Inferior parietal cortex (tissue), 1 donor: ENCODE measurements around the gene ITGA4.

ENCODE experiments used
- DNase-seq: peaks from one replicate; pipeline ENCODE4 v3.0.0-alpha.2; 2016; ENCODE audit errors: extremely low spot score

The ITGA4 gene

DNA sequence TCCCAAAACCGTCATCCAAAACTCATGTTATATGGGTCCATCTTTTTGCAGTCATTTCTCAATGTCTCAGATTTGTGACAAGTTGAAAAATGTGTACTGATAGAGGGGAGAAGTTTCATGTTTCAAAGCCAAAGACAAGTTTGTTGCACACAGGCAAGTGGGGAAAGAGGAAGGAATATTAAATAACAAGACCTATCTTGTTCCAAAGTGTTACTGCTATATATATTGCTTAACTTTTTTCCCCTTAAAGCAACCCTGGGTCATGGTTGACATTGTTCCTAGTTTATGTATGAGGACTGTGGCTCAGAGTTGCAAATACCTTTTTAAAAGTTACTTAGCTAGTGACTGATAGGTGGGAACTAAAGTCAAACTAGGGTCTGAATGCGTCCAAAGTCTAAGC, 1.7 kb downstream of the ITGA4 start:
- DNase-seq, result no peak

DNA sequence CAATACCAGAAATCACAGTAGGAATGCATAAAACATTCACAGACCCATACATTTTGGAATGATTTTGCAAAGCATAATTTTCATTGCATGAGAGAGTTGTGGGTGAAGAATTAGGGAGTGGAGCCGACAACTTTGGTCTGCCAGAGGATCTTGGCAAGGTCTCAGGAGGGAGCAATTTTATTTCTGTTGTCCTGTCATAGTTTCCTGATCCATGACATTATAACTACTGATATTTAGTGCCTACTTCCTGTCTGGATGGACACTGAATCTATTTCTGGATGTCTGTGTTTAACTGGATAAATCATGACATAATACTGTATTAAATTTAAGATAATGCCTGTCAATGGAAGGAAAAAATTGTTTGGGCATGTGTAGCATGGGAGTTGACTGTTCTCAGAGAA, 2.4 kb downstream of the ITGA4 start:
- DNase-seq, result no peak

DNA sequence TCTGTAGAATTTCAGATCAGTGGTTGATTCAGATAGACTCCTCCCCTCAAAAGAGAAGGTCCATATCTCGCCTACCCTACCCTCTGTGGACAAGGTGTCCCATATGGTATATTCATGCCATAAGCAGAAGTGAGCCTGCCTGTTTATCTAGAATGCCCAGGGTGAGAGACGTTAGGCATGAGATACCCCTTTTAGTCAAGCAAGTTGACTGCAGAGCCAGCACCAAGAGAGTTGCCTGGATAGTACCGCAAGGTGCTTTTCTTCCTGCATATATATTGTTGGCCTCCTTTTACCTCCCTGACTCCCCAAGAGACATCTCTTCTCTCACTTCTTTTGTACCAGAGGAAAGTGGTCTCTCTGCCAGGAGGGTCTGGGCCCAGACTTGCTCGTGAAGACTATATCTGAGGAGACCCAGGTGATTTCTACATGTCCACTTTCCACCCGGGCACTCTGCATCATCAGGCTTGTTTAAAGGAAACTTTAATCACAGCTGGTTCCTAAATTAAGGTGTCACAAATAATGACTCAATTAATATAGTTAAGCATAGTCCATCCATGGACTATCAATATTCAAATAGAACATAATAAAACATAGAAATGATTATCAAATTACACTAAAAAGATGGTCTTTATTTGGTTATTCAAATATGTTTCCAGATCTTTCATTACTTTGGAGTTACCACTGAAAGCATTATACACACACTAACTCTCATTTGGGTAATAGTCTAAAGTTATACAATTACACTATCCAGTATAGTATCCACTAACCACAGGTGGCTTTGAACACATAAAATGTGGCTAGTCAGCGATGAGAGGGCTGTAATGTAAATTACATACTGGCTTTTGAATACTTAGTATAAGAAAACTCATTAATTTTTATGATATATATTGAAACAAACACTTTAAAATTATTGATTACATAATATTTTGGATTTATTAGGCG, 4.1 kb downstream of the ITGA4 start:
- DNase-seq, result no peak

DNA sequence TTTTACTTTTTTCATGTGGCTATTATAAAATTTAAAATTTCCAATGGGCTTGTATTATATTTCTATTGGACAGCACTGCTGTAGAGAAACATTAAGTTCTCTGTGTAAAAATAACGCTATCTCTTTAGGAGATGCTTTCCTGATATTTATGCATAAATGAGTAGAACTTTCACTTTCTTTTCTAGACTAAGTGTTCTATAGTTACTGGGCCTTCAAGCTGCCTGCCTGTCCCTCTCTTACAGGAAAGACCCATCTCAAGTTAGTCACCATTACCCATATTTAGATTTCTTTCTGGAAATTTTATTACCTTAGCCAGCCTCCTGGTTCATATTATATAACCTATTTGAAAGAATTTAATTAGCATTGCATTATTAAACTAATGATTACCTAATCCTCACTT, 4.8 kb downstream of the ITGA4 start:
- DNase-seq, result no peak

DNA sequence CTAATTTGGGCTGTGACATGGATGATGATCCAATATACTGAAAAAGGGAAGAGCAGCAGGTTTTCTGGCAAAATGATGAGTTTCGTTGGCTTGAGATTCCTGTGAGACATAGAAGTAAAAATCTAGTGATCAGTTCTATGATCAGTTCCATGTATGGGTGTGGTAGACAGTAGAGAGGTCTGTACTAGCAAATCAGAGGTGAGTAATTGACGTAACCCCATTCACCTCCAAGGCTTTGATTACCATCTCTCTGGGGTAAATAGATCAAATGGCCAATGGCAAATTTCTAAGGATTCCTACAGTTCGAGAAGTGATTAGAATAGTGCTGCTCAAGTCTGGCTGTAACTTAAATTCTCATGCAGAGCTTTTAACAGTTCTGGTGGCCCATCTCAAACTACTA, 6.4 kb downstream of the ITGA4 start:
- no peak for DNase-seq

DNA sequence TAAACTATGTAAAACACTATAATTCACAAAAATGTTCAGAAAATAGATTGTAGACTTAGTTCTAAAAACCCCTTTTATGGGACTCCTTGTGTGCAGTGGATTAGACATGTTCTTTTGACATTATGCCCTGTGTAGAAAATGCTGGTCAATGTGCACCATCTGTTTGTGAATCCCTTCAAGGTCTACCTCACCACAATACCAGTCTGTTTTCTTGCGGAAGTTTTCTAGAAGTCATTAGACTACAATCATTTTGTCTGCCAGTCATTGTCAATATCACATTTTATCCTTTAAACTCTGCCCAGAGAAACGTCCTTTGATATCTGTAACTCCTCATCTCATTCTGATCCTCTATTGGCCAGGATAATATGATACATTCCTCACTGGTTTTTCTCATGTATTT, 7.8 kb downstream of the ITGA4 start:
- DNase-seq, result no peak

DNA sequence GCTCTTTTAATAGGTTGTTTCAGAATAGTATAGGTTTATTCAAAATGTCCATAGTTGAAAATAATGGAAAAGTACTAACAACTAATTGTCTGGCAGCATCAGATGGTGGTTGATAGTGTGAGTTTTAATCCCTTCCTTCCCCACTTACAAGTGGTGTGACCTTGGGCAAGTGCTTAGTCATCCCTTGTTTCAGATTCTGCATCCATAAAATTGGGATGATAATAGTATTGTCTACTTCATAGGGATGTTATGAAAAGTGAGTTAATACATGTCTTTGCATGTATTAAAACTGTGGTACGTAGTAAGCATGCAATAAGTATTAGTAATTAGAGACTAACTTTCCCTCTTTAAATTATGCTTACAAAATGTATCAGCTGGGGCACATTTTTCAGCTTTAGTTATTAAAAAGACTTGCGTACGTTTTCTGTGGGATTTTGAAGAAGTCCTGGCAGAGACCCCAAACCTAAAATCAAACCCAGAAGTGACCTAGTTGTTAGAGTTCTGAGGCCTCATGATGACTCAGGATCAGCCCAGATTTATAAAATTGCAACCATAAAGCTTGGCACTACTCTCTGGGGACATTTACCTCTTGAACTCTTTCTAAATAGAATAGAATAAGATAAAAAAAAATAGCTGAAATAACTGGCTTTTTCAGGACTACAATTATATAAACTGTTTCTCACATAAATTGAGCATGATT, 8.6 kb downstream of the ITGA4 start:
- no peak for DNase-seq

DNA sequence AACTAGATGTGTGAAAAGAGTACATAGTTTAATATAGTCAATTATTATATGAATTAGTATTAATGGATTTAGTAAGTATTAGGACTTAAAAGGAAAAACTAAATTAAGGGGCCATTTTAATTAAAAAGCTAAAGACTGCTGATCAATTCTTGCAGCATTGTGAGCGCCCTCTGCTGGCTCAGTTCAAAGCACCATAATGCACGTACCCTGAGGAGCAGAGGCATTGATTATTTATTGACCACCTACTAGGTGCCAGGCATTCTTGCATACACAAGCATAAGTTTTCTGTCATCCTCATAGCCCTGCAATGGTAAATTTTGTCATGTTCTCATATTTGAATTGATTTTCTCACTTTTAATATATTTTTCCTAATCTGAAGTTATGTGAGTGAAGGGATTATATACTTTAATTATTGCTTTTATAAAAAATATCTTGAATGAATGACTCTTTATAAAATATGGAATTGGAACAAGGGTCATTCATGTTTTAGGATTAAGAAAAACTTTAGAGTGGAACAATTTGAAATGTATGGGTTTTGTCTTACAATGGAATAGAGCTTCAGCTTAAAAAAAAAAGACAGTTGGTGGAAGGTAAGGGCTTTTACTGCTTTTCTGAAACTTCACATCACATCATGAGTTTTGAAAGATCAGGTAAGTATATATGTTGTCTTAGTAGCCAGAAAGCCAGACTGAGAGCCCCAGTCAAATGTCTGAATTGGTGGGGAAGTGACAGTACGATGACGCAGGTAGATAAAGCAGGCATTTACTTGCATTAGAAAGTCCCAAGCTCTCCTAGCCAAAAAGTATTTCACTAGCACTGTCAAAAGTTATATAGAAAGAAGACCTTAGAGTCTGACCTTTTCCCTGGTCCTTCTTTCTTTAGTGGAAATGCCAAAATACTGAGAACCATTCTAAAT, 9.7 kb downstream of the ITGA4 start:
- peak; percentile 55 for DNase-seq

DNA sequence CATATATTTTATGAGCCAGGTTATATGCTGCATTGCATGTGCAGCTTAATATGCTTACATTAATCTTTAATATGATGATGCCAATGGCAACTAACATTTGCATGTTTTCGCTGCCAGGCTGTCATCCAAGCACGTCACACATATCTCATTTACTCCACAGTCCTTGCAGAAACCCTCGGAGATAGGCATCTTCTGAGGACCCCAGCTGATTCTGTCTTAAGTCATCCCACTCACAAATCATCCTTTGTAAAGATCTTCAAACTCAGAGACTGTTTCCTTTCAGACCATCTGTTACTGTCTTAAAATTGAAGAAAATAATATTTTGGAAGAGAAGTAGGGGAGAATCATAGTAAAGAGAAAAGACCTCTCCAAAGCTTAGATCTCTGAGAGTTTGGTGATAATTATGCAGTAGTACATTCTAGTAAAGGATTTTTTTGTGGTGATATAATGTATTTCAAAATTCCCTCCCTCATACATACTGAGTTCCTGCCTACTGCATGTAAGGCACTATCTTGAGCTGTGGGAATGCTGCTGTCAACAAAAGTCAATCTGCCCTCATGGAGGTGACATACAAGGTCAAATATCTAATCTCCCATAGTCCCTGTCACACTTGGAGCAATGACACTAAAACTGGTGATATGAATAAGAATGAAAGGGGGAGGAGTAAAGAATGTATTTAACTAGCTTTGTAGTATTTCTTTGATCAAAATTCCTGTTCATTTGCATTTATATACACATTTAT, 11.0 kb downstream of the ITGA4 start:
- no peak for DNase-seq

DNA sequence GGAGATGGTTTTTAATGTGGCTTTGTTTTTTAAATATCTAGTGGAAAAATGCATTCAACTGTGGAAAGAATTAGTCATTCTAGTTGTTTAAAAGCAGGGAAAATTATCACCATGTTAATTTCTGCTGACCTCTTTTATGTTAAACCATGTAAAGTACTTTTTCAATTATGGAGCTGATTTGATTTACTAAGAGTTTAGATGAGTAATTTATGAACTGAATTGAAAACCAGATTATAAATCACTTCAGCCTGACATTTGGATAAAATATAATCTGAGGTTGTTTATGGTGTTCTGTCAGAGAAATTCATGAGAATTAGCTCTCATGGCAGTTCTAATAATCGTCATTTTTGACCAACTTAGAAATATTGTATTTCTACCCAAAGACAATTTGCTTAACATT, 11.6 kb downstream of the ITGA4 start:
- DNase-seq, result no peak

DNA sequence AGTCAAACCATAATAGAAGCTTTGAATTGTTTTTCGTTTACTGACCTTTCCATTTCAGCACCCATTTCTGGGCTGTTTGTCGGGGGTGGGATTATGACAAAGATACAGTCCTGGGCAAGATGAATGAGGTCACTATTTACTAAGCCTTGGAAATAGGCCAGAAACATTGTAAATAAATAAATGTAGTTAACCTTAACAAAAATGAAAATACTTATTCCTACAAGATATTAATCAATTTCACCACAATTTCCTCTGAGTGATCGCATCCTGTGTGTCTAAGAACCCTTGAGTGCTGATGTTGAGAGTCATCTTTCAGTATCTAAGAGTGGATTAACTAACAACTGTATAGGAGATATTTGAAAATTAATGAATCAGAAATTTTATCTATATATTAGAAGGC, 14.0 kb downstream of the ITGA4 start:
- no peak for DNase-seq

DNA sequence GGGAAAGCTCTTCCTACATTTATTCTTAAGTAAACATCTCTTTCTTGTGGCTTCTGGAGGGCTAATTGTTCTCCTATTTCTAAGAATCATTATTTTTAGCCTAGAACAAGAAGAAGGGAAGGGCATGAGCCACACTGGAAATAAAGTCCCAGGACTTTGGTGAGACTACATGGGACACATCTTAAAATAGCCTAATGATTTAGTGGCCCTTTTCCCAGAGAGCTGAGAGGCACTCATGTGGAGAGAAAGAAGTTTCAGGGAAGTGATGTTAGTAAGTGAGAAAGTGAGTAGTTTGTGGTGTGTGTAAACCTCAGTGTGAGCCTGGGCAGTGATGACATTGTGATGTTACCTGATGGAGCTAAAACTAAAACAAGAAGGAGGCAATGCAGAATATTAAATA, 14.6 kb downstream of the ITGA4 start:
- DNase-seq, result no peak

DNA sequence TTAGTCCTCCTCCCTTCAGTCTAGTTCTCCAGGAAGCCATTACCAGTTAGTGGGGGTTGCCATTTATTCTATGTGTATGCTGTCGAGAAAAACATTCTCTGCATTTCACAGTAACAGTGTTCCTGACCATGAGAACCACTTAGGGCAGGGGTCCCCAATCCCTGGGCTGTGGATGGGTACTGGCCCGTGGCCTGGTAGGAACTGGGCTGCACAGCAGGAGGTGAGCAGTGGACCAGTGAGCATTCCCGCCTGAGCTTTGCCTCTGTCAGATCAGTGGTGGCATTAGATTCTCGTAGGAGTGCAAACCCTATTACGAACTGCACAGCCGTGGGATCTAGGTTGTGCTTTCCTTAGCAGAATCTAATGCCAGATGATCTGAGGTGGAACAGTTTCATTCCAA, 15.8 kb downstream of the ITGA4 start:
- DNase-seq, result no peak

DNA sequence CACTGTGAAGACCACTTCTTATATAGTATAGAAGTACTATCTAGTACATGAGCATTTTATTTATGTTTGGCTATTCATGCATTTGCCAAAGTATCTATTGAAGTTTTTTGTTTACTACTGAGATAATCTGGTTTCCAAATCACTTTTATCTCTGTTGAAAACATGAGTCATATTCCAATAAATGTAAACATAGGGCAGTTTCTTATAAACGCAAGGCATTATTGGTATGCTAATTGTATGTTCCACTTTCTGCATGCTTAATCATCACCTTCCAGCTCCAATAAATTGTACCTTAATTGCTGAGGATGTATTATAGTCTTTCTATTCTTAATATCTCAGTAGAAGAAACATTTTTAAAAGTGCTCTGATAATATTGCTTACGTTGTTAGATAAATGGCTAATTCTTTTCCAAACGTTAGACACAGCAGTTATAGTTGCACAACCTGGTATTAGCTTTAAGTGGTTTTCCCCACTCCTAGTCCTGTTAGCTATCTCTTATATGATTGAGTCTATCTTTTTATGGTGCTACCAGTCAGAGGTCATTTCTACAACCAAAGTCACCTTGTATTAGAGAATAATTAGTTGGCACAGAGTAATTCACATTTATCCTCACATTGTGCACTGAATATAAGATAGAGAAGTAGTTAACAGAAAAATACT, 17.2 kb downstream of the ITGA4 start:
- DNase-seq, result no peak

DNA sequence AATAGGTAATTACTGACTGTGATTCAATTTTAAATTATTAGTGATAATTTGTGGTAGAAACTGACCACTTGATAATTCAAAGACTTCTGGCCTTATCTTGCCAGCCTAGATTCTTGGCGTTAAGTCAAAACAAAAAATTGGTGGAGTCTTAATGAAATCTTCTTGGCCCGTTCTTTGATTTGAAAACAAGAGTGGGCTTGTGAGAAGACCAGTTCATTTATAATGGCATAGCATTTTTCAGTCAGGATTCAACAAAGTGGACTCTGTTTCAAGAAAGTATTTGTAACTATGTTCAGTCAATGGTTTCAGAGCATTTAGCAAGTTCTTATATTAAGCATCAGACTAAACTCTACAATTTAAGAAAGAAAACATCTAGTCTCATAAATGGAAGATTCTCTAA, 26.0 kb downstream of the ITGA4 start:
- DNase-seq, result no peak

DNA sequence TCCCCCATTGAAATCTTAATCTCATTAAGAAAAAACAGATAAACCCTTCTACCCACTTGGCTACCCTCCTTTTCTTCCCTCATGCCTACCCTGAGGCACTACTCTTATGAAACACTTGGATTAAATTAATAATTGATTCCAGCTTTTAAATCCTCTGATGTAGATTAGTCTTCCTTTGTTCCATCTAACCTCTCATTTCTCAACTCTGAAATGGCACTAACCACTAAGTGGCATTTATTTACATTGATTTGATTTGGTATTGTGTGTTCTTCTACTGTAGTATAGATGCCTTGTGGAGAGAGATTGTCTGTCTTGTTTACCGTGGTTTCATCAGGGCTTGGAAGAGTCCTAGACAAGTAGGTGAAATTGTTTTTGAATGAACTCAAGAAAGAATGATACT, 26.7 kb downstream of the ITGA4 start:
- no peak for DNase-seq

DNA sequence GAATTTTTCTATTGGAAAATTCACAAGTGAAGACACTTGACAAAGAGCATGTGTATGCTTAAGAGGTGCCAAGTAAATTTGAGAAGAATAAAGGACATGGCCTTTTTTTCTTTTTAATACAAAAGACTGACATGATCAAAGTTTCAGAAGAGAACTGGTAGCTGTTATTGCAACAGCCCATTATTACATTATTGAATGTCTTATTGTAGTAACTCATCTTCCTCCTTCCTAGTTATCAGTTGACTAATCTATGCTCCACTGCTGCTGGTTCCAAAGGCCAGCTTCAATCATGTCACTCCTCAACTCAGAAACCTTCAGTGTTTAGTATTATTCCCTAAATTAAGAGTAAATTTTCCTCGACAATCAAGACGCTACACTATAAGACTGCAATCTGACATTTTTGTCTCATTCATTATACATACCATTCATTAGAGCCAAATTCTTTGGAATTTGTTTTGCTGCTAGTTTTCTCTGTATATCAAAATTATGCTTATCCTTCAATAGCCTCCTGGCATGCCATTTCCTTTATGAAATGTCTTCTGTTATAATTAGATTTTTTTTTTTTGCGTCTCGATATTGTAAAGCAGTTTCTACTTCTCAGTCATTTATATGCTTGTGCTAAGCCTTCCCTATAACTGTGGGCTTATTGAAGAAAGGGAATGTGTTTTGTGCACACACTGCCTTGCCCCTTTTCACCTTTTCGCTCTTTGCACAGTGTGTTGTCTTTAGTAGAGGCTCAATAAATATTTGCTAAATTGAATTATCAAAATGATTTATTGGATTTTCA, 27.9 kb downstream of the ITGA4 start:
- DNase-seq, result no peak

DNA sequence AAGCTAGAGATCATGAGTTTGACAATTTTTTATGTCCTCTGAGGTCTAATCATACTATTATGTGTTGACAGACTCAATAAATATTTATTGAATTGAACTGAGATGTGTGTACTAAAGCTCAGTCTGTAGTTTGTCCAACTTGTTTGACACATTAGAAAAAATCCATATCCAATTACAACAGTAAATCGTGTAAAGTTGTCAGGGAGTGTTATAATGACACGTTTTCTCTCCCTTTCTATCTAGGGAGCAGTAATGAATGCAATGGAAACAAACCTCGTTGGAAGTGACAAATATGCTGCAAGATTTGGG, 28.4 kb downstream of the ITGA4 start:
- DNase-seq, result no peak

DNA sequence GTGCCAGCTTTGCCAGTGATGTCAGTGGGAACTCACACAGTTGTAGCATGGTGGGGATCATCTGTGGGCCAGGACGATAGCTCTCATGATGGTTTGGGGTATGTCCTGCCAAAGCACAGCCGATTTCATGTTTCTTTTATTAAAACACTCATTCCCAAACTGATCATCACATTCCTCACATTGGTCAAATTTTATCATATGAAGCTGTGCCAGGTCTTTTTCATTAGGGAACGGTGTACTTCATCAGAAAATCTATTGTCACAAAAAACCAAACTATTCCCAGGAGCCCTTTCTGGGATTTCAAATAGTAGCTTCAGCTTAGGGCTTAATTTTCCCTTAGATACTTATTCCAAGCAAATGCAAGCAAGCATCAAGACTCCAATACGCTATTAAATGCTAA, 42.0 kb downstream of the ITGA4 start:
- no peak for DNase-seq

DNA sequence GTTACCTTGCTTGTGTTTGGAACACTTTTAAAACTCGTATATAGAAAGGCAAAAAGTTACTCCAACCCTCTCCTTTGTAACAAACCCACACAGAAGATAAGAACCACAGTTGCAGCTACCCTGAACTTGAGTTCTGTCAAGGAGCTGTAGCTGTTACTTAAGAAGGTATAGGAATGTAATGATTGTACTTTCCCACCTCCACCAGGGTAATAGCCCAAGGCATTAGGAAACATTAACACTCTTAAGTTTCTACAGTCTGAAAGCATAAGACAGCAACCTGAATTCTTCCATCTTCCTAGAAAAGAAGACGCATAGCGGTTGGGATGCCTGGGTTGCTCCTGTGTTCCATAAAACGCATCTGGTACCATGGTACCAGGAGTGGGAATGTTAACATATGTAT, 43.0 kb downstream of the ITGA4 start:
- DNase-seq, result no peak
